ENCODE results near the gene SUN3. TPM values are rescaled to one million over a fixed set of nuclear protein-coding genes. Genes with fewer than 3 reads are reported as not detected.

The SUN3 gene
- total and polyA plus RNA-seq, 10 of the 15 experiments (the other 5 are each of a cell fraction or from before 2014, with no cell fraction given), result 0.29 to 0.48 TPM; not detected in 8

DNA sequence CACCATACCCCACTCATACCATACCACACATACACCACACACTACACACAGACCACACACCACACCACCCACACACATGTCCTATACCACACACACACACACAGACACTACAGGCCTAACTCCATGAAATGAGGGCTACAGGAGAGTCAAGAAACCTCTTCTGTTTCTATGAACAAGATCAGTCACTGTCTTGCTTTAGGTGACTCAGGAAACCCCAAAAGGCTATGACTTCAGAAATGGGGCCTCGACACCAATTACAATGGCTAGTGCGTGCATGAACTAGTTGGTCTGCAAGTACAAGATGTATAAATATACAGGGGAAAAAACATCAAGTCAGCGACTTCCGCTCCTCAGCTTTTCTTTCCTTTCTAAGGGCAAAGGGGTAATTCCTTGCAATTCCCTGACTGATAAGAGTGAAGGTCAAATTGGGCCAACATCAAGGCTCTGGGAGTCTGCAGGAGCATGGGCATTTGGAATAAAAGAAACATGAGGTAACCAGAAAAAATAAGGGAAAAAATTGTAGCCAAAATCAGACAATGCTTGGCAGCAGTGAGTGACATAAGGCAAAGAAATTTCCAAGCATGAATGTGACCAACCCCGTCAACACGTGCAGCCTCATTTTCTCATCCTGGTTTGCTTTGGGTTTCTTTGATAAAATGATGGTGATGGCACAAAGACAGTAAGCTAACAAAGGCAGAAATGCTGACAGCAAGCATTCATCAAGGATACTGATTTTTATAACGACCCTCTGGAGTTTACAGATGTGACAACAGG, 82.1 kb downstream of the SUN3 start:
- Histone ChIP-seq H3K9ac (ENCODE audit: control insufficient read depth, insufficient read depth, low read length) (no peak overlapping the region), H3K79me2 (ENCODE audit: control insufficient read depth, insufficient read depth, low read length) (no peaks in the 10 kb centered on the region), H3K4me2 (ENCODE audit: control insufficient read depth, insufficient read depth) (no peak overlapping the region), H3K36me3 (ENCODE audit: control insufficient read depth in 2 of 2, insufficient read depth in 2 of 2, low read length in 1 of 2) (no peaks in the 10 kb centered on the region), H4K20me1 (ENCODE audit: control insufficient read depth, insufficient read depth) (no peaks in the 10 kb centered on the region), H2AFZ (ENCODE audit: control insufficient read depth, low read depth, low read length) (no peak overlapping the region), H3K27me3 (replicated peaks in 1 of 2; ENCODE audit: control insufficient read depth in 2 of 2, insufficient read depth in 2 of 2, low read length in 1 of 2) (no peaks in the 10 kb centered on the region), H3K27ac (ENCODE audit: control insufficient read depth, insufficient read depth) (no peak overlapping the region), H3K4me3 (no peak overlapping the region), H3K9me3 (replicated peaks; ENCODE audit: control insufficient read depth, insufficient read depth, low read length) (no peaks in the 10 kb centered on the region), H3K4me1 (ENCODE audit: control insufficient read depth, insufficient read depth, low read length) (no peaks in the 10 kb centered on the region)
- FAIRE-seq (no peak), DNase-seq (ENCODE audit: low read depth, low spot score) (no peak), ATAC-seq (no peak)
- CTCF ChIA-PET, result interaction anchor here (2.9 to 4.5 kb wide), 4 partner anchors 23 to 163 kb away, joined by 15 to 68 read pairs (median 36); no protein-coding TSS in a partner anchor
- RAD21 ChIA-PET (ENCODE audit: unreplicated experiment), result interaction anchor here (4.1 kb wide), 1 partner anchor 163 kb away, joined by 53 read pairs; no protein-coding TSS in a partner anchor
- in situ Hi-C loops (cut with MboI), result loop anchor here (25.0 kb wide), 1 partner anchor 1816 kb away; the partner anchor contains the start of gene VWC2
- peak; percentile 81; the same call in 1 of the 2 replicates for TF ChIP-seq FOXM1 (IDR thresholded peaks at IDR 0.05; ENCODE audit: low read depth, low read length)
- TF ChIP-seq RUNX3 (IDR thresholded peaks at IDR 0.05; ENCODE audit: low read length), result peak; percentile 86; the same call in 1 of the 2 replicates
- TF ChIP-seq PML (IDR thresholded peaks at IDR 0.05; ENCODE audit: low read length), result no peak
- no peak for TF ChIP-seq ATF7 (IDR thresholded peaks at IDR 0.05; ENCODE audit: low read depth)
- TF ChIP-seq CREM (IDR thresholded peaks at IDR 0.05; ENCODE audit: low read depth), result peak; percentile 40; the same call in 1 of the 2 replicates
- peak; percentile 73; the same call in 1 of the 2 replicates for TF ChIP-seq NFIC (IDR thresholded peaks at IDR 0.05; ENCODE audit: low read depth, low read length)
- WGBS (ENCODE audit: insufficient coverage, insufficient replicate concordance, low lambda C conversion rate, missing lambda C conversion rate), result 72% methylated on average over 7 of the region's 7 CpGs
- no TSS peak for BruUV-seq (replicated peaks)
- SMC1A ChIA-PET (ENCODE audit: uncharacterized antibody, unreplicated experiment), result no interaction called here
- intact Hi-C loops (cut with micrococcal nuclease; ENCODE audit: unreplicated experiment), result no loop called here
- POLR2A ChIA-PET, result no interaction called here

Data from GM12878 (cell line).